A549 (cell line): ENCODE results near the gene ZYG11B.
"Not testable (repeated sequence)": the region's sequence is repeated elsewhere in the genome, so short reads cannot be mapped to it uniquely, and the experiment has no call there.

ENCODE experiments used
- CTCF ChIP-seq: fragments of >200 bp; sonication (Bioruptor Twin); formaldehyde crosslinking; IDR thresholded peaks from 3 replicates; pipeline ENCODE4 v1.5.1; 2016
- KDM1A ChIP-seq: fragments of 200-600 bp; sonication (generic); IDR thresholded peaks from 2 replicates; pipeline ENCODE4 v1.6.1; 2016; ENCODE audit warnings: low read depth, mild to moderate bottlenecking
- MAFK ChIP-seq: fragments of 450-650 bp; IDR thresholded peaks from 2 replicates; pipeline ENCODE4 v1.6.1; 2014; ENCODE audit not compliant: partially characterized antibody
- MAX ChIP-seq: IDR thresholded peaks from 2 replicates; pipeline ENCODE4 v1.6.1; 2012
- POLR2A ChIP-seq: IDR thresholded peaks from 2 replicates; pipeline ENCODE4 v1.6.1; 2012; ENCODE audit warnings: mild to moderate bottlenecking, low read length
- RCOR1 ChIP-seq: fragments of 150-350 bp; IDR thresholded peaks from 2 replicates; pipeline ENCODE4 v1.6.1; 2014; ENCODE audit warnings: antibody characterized with exemption, low read length, low read depth
- ZFP36 ChIP-seq: fragments of 450-650 bp; IDR thresholded peaks from 2 replicates; pipeline ENCODE4 v1.6.1; 2014; ENCODE audit warnings: borderline replicate concordance; ENCODE audit not compliant: partially characterized antibody

DNA sequence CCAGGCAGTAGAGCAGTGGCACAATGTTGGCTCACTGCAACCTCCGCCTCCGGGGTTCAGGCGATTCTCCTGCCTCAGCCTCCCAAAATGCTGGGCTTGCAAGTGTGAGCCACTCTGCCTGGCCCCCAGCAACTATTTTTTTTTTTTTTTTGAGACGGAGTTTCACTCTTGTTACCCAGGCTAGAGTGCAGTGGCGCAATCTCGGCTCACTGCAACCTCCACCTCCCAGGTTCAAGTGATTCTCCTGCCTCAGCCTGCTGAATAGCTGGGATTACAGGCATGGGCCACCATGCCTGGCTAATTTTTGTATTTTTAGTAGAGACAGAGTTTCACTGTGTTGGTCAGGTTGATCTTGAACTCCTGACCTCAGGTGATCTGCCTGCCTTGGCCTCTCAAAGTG is 23.9 kb downstream of the ZYG11B start:
- TF ChIP-seq KDM1A, MAFK, POLR2A, CTCF, MAX, ZFP36, RCOR1: not testable (repeated sequence)
